Activated CD8-positive, alpha-beta memory T cell treated with anti-CD3 and anti-CD28 coated beads for 36 hours (primary cell): ENCODE data around the gene FOXO6. TPM values are rescaled to one million over a fixed set of nuclear protein-coding genes. Genes with fewer than 3 reads are reported as not detected.
"Not testable (repeated sequence)": the region's sequence is repeated elsewhere in the genome, so short reads cannot be mapped to it uniquely, and the experiment has no call there.

Experiments used
- CTCF ChIA-PET: fragments of 350-600 bp; sonication (Branson Sonifier 250); formaldehyde crosslinking; loops from one replicate; lab custom pipeline; 2021; ENCODE audit warnings: antibody characterized with exemption; lab: Charles Lee
- POLR2A ChIA-PET: fragments of 350-600 bp; sonication (Branson Sonifier 250); formaldehyde crosslinking; loops from one replicate; lab custom pipeline; 2021; ENCODE audit warnings: antibody characterized with exemption; lab: Charles Lee
- total RNA-seq, 2 experiments: library from RNA; stranded (reverse); gene quantifications; one replicate each; pipeline ENCODE4 v1.2.3, GENCODE V29; 2021

Gene FOXO6
- total RNA-seq, 2 experiments from 2014 or later = 0.08 to 0.21 TPM

GRCh38 chr1:41328001-41328615 is 33.1 kb upstream of the FOXO6 start:
- ChIA-PET POLR2A (no interaction called here), CTCF (no interaction called here)

GRCh38 chr1:41328780-41329640 is 32.2 kb upstream of the FOXO6 start:
- ChIA-PET POLR2A (no interaction called here), CTCF (no interaction called here)

GRCh38 chr1:41329662-41330587 is 31.3 kb upstream of the FOXO6 start:
- ChIA-PET POLR2A (no interaction called here), CTCF (no interaction called here)

- ChIA-PET CTCF (no interaction called here), POLR2A (no interaction called here)
Measured at GRCh38 chr1:41330588-41331545, 30.4 kb upstream of the FOXO6 start.

- ChIA-PET CTCF (no interaction called here), POLR2A (no interaction called here)
Measured at GRCh38 chr1:41331546-41331917, 29.7 kb upstream of the FOXO6 start.

GRCh38 chr1:41332161-41332560 is 29.1 kb upstream of the FOXO6 start:
- POLR2A ChIA-PET, CTCF ChIA-PET: not testable (repeated sequence)

- ChIA-PET CTCF (interaction anchor here (0.8 to 1.4 kb wide), 2 partner anchors 10 to 26 kb away, joined by 3 read pairs; no protein-coding TSS in a partner anchor), POLR2A (no interaction called here)
Measured at GRCh38 chr1:41333146-41333784, 28.0 kb upstream of the FOXO6 start.

- ChIA-PET CTCF (no interaction called here), POLR2A (no interaction called here)
Measured at GRCh38 chr1:41338820-41339219, 22.4 kb upstream of the FOXO6 start.

- ChIA-PET POLR2A (no interaction called here), CTCF (no interaction called here)
Measured at GRCh38 chr1:41340655-41341364, 20.4 kb upstream of the FOXO6 start.

- ChIA-PET CTCF (no interaction called here), POLR2A (no interaction called here)
Measured at GRCh38 chr1:41341365-41341683, 19.9 kb upstream of the FOXO6 start.

GRCh38 chr1:41341772-41342562 is 19.3 kb upstream of the FOXO6 start:
- CTCF ChIA-PET = interaction anchor here (1.1 kb wide), 1 partner anchor 75 kb away, joined by 3 read pairs; no protein-coding TSS in a partner anchor

GRCh38 chr1:41342774-41343355 is 18.4 kb upstream of the FOXO6 start:
- CTCF ChIA-PET = interaction anchor here (1.1 kb wide), 1 partner anchor 74 kb away, joined by 3 read pairs; no protein-coding TSS in a partner anchor

More at GRCh38 chr1:41341772-41342562, 19.3 kb upstream of the FOXO6 start:
- POLR2A ChIA-PET = no interaction called here

GRCh38 chr1:41343790-41344699 is 17.2 kb upstream of the FOXO6 start:
- CTCF ChIA-PET = no interaction called here

More at GRCh38 chr1:41342774-41343355, 18.4 kb upstream of the FOXO6 start:
- POLR2A ChIA-PET = no interaction called here

GRCh38 chr1:41344708-41345159 is 16.5 kb upstream of the FOXO6 start:
- ChIA-PET CTCF (no interaction called here), POLR2A (no interaction called here)

More at GRCh38 chr1:41343790-41344699, 17.2 kb upstream of the FOXO6 start:
- POLR2A ChIA-PET = no interaction called here

GRCh38 chr1:41345434-41346075 is 15.7 kb upstream of the FOXO6 start:
- CTCF ChIA-PET = no interaction called here

More at GRCh38 chr1:41345434-41346075, 15.7 kb upstream of the FOXO6 start:
- POLR2A ChIA-PET = no interaction called here
